Measurements from ENCODE around the gene ANKAR.
"Not testable (repeated sequence)": the region's sequence is repeated elsewhere in the genome, so short reads cannot be mapped to it uniquely, and the experiment has no call there.

DNA sequence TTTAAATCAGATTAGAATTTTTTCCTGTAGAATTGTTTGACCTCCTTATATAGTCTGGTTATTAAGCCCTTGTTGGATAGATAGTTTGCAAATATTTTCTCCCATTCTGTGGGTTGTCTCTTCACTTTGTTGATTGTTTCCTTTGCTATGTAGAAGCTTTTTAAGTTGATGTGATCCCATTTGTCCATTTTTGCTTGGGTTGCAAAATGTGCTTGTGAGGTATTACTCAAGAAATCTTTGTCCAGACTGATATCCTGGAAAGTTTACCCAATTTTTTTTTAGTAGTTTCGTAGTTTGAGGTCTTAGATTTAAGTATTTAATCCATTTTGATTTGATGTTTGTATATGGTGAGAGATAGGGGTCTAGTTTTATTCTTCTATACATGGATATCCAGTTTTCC, 13.3 kb downstream of the ANKAR start:
- TF ChIP-seq POLR2A (IDR thresholded peaks at IDR 0.05) = not testable (repeated sequence)
- TF ChIP-seq, protein P1, sequence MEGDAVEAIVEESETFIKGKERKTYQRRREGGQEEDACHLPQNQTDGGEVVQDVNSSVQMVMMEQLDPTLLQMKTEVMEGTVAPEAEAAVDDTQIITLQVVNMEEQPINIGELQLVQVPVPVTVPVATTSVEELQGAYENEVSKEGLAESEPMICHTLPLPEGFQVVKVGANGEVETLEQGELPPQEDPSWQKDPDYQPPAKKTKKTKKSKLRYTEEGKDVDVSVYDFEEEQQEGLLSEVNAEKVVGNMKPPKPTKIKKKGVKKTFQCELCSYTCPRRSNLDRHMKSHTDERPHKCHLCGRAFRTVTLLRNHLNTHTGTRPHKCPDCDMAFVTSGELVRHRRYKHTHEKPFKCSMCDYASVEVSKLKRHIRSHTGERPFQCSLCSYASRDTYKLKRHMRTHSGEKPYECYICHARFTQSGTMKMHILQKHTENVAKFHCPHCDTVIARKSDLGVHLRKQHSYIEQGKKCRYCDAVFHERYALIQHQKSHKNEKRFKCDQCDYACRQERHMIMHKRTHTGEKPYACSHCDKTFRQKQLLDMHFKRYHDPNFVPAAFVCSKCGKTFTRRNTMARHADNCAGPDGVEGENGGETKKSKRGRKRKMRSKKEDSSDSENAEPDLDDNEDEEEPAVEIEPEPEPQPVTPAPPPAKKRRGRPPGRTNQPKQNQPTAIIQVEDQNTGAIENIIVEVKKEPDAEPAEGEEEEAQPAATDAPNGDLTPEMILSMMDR (IDR thresholded peaks at IDR 0.05) = not testable (repeated sequence)

All from testis (tissue), 2 donors.